Pancreas (tissue), 10 donors: ENCODE results near the gene RHBDD1. TPM values are rescaled to one million over a fixed set of nuclear protein-coding genes. Genes with fewer than 3 reads are reported as not detected.

ENCODE experiments used
- ATAC-seq, 4 donors: fragments of 200-7000 bp; cut with Tn5 transposase; one replicate each; pipeline versions ENCODE4 v1.8.0 to v1.9.1; 2020; ENCODE audit warnings: mild to moderate bottlenecking in 4 of 4, moderate library complexity in 4 of 4
- DNase-seq, 6 donors: peaks; one replicate each; pipeline ENCODE4 v3.0.0-alpha.2; 2020
- FAIRE-seq: peaks from 2 replicates; lab custom pipeline; 2012; peaks lifted over from hg19 to GRCh38; lab: Jason Lieb, UNC
- H3K27ac ChIP-seq, 4 donors: fragments of 200-600 bp; sonication (generic); 1 replicate in 3 of 4; 2 replicates in 1 of 4; pipeline versions ENCODE4 v1.5.0 to v1.8.0; 2020
- H3K27me3 ChIP-seq, 4 donors: fragments of 200-600 bp; one replicate each; pipeline ENCODE4 v1.8.0; 2021
- H3K36me3 ChIP-seq, 3 donors: fragments of 200-600 bp; sonication (generic) in 1 of 3; one replicate each; pipeline versions ENCODE4 v1.5.0 to v1.8.0; 2020 to 2021
- H3K4me1 ChIP-seq, 3 donors: fragments of 200-600 bp; one replicate each; pipeline ENCODE4 v1.8.0; 2021
- H3K4me3 ChIP-seq, 4 donors: fragments of 200-600 bp; sonication (generic) in 2 of 4; one replicate each; pipeline versions ENCODE4 v1.5.0 to v1.8.0; 2020 to 2021
- H3K9me3 ChIP-seq, 4 donors: fragments of 200-600 bp; one replicate each; pipeline ENCODE4 v1.8.0; 2021
- WGBS, 2 donors: extraction: QIAGEN DNeasy Blood & Tissue Kit; methylation state at CpG; one replicate each; pipeline ENCODE4 v1.1.7; 2013; 5-methylcytosine and 5-hydroxymethylcytosine counted together
- intact Hi-C, 3 donors: fragments of 100-400 bp; cut with DNase I; formaldehyde crosslinking; loops; one replicate each; pipeline versions ENCODE4 v1.11.1 to v1.14.2; 2022
- polyA plus RNA-seq, 2 donors: library from polyadenylated mRNA; stranded (reverse); fragments of 200-250 nt; gene quantifications; one replicate each; pipeline ENCODE4 v1.2.3, GENCODE V29; 2013
- total RNA-seq, 6 donors: library from RNA; stranded (reverse); fragmentation: NEBNext Ultra II Directional in 4 of 6; extraction: Animal tissue kit (Norgen Biotek cat#: 25700) in 4 of 6; gene quantifications; one replicate each; pipeline versions ENCODE4 v1.2.1 to v1.2.4, GENCODE V29; 2021 to 2023
- TF ChIP-seq, protein P1 (sequence below), 4 donors: fragments of 200-600 bp; sonication (generic) in 3 of 4; IDR thresholded peaks; one replicate each; pipeline versions ENCODE4 v1.5.0 to v1.8.0; 2021; ENCODE audit warnings: antibody characterized with exemption in 4 of 4
- donor health status: healthy with polysubstance abuse.
- donor health status: DM: no; HTN: no; CAD: no; lungs with moderate emphysema.
- donor health status: DM: no; HTN: no; CAD: no.
- donor health status: control.
- donor health status: control.
- donor health status: Bipolar disorder and iron deficiency.
- donor health status: DM: yes; HTN: yes; CAD: no.
- donor health status: DM: no; HTN: no; CAD: no.
- donor health status: DM: no; HTN: no; CAD: no.
- donor health status: DM: yes; HTN: yes; CAD: no.

The RHBDD1 gene
- total and polyA plus RNA-seq, 8 donors, result 3.5 to 28.9 (median 20.1) TPM

DNA sequence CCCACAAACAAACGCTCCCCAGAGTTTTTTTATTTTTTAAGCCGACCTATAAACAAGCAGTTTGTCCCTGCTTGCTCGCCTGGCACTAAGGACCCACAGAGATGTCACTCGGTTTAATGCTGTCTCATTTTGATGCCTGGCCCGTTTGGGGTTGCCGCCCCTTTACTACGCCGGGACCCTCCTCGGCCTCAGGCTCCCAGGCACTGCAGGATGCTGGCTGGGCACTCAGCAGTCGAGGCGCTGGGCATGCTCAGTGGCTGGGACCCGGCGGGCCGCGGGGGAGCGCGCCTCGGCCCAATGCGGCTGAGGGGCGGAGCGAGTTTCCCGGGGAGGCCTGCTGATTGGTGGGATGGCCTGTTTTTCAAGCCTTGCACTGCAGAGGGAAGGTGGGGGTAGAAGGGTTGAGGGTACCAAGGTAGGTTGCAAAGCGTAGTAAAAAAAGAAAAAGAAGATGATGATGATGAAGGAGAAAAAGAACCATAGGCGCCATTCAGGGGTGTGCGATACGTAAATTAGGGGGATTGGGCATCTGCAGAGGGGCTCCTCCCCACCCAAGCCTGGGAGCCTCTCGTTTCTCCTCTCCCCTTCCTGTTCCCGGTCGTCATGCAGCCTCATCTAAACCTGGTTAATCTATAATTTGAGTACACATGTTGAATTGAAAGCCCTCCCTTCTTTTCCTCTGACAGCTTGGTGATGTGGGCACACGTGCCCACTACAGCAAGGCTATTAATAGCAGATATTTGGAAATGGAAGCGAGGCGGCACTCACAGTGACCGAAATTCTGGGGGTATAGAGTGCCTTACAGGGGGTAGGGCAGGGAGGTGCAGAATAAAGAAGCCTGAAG lies 34.7 kb upstream of the RHBDD1 start:
- H3K4me1 ChIP-seq, result peaks cover 14 to 16% (median 16%) of the 10 kb centered on the region in 3 donors

DNA sequence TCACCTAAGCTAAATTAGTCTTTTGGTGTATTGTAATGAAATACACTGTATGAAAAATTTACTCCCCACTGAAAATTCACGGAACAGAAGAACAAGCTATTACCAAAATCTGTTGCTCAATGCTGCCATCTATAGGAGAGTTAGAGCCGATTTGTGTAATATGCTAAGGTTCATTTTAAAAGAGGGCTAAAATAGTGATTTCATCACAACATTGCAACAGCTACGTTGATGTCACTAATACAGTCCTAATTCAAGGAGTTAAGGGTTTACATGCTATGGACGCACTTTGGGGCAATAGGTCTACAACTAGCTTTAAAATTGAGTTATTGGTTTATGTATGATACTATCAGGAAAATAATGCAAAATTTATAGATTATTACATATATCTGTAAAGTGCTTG lies 33.3 kb upstream of the RHBDD1 start:
- H3K36me3 ChIP-seq, result no peaks in the 10 kb centered on the region
- H3K4me3 ChIP-seq, result no peak overlapping the region
- DNase-seq (peak in 1 of 6 donors; percentile 18), FAIRE-seq (peak; percentile 92), ATAC-seq (peak in 1 of 4 donors; percentile 21)
- H3K9me3 ChIP-seq, result no peaks in the 10 kb centered on the region
- H3K27me3 ChIP-seq, result no peaks in the 10 kb centered on the region
- peaks cover 6 to 12% (median 11%) of the 10 kb centered on the region in 3 donors for H3K4me1 ChIP-seq
- TF ChIP-seq, protein P1, sequence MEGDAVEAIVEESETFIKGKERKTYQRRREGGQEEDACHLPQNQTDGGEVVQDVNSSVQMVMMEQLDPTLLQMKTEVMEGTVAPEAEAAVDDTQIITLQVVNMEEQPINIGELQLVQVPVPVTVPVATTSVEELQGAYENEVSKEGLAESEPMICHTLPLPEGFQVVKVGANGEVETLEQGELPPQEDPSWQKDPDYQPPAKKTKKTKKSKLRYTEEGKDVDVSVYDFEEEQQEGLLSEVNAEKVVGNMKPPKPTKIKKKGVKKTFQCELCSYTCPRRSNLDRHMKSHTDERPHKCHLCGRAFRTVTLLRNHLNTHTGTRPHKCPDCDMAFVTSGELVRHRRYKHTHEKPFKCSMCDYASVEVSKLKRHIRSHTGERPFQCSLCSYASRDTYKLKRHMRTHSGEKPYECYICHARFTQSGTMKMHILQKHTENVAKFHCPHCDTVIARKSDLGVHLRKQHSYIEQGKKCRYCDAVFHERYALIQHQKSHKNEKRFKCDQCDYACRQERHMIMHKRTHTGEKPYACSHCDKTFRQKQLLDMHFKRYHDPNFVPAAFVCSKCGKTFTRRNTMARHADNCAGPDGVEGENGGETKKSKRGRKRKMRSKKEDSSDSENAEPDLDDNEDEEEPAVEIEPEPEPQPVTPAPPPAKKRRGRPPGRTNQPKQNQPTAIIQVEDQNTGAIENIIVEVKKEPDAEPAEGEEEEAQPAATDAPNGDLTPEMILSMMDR (IDR thresholded peaks at IDR 0.05), result peak; percentile 52 to 72 (median 60)
- intact Hi-C loops, result loop anchor here in 2 of 3 donors (5.0 to 10.0 kb wide), 2 partner anchors 585 to 1138 kb away; no protein-coding TSS in a partner anchor
- no peak overlapping the region for H3K27ac ChIP-seq
- 0 to 1% methylated on average over 4 of the region's 4 CpGs for WGBS, 2 donors

More for the DNA sequence above, 34.7 kb upstream of the RHBDD1 start:
- ATAC-seq (peak; percentile 79 to 86 (median 82)), DNase-seq (peak; percentile 88 to 94 (median 92)), FAIRE-seq (no peak)
- intact Hi-C loops, result loop anchor here in 2 of 3 donors (5.0 to 10.0 kb wide), 2 partner anchors 584 to 1136 kb away; no protein-coding TSS in a partner anchor
- H3K4me3 ChIP-seq, result peak overlapping the region; percentile 18 to 88 (median 54)
- no peaks in the 10 kb centered on the region for H3K36me3 ChIP-seq
- H3K27me3 ChIP-seq, result no peaks in the 10 kb centered on the region
- TF ChIP-seq, protein P1 (IDR thresholded peaks at IDR 0.05), result no peak
- no peaks in the 10 kb centered on the region for H3K9me3 ChIP-seq
- H3K27ac ChIP-seq, result peak overlapping the region; percentile 61 to 94 (median 85)
- 3% methylated on average over 33 of the region's 33 CpGs for WGBS, 2 donors

DNA sequence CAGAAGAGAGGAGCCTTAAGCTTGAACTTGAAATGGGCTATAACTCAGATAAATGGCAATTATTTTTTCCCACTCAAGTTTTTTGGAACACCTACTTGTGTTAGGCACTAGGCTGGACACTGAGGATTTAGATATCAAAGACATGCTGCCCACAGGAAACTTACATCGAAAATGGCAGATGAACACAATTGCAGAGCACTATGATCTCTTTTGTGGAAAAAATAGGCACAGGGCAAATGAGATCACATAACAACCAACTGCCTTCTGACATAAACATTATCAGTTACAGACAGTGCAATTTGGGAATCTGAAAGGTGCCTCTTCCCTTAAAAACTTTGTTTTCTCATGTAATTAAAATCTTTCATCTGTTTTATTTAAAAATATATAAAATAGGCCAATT lies 32.4 kb upstream of the RHBDD1 start:
- WGBS, 2 donors, result 47 to 52% methylated on average over 1 of the region's 1 CpG
- FAIRE-seq, result no peak
- intact Hi-C loops, result loop anchor here in 2 of 3 donors (5.0 to 10.0 kb wide), 2 partner anchors 586 to 1139 kb away; no protein-coding TSS in a partner anchor

DNA sequence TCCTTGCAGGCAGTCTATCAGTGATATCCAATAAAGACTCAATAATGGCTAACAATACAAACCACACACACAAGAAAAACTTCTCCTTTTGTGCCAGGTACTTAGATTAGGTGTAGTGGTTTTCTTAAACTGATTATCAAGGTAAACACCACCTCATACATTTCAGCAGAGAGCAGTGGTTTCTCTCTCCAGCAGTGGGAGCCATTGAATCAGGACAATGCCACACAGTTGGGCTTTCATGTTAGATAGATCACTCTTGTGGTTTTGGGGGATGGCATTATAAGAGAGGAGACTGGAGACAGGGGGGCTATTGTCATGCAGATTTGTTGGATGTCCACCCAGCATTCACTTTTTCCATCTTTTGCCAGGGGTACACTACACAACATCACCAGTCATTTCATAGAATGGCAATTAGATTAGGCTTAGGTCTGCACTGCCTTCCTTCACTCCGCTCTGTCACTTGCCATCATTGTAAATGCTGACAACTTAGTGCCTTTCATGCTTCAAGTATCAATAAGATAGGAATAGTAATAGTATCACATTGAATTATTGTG lies 22.6 kb upstream of the RHBDD1 start:
- no peaks in the 10 kb centered on the region for H3K36me3 ChIP-seq
- no peak for DNase-seq
- no peaks in the 10 kb centered on the region for H3K27me3 ChIP-seq
- intact Hi-C loops, result no loop called here
- no peaks in the 10 kb centered on the region for H3K9me3 ChIP-seq
- no peak for ATAC-seq
- WGBS, 2 donors, result 88 to 93% methylated on average over 1 of the region's 1 CpG
- FAIRE-seq, result no peak
- H3K4me3 ChIP-seq, result no peak overlapping the region
- TF ChIP-seq, protein P1 (IDR thresholded peaks at IDR 0.05), result no peak
- H3K27ac ChIP-seq, result no peak overlapping the region
- no peaks in the 10 kb centered on the region for H3K4me1 ChIP-seq

More for the DNA sequence above, 32.4 kb upstream of the RHBDD1 start:
- Histone ChIP-seq H3K4me3 (no peak overlapping the region), H3K27me3 (no peaks in the 10 kb centered on the region), H3K4me1 (peaks cover 6 to 12% (median 11%) of the 10 kb centered on the region in 3 donors), H3K27ac (no peak overlapping the region), H3K9me3 (no peaks in the 10 kb centered on the region), H3K36me3 (no peaks in the 10 kb centered on the region)
- ATAC-seq, result no peak
- TF ChIP-seq, protein P1 (IDR thresholded peaks at IDR 0.05), result no peak
- no peak for DNase-seq
